Adrenal gland (tissue), 12 donors: ENCODE data around the gene CTBP2. TPM values are rescaled to one million over a fixed set of nuclear protein-coding genes. Genes with fewer than 3 reads are reported as not detected.

Source experiments
- DNase-seq, 7 donors: peaks; one replicate each; pipeline ENCODE4 v3.0.0-alpha.2; 2019 to 2020
- H3K27ac ChIP-seq, 5 donors: fragments of 200-600 bp; sonication (generic) in 4 of 5; 1 replicate in 3 of 5; 2 replicates in 2 of 5; pipeline versions ENCODE4 v1.5.1 to v1.8.0; 2016 to 2020; ENCODE audit warnings: mild to moderate bottlenecking in 1 of 5
- H3K27me3 ChIP-seq: fragments of 200-600 bp; 2 replicates; pipeline ENCODE4 v1.8.0; 2021
- H3K36me3 ChIP-seq, 2 donors: fragments of 200-600 bp; replicated peaks in 1 of 2; 1 replicate in 1 of 2; 2 replicates in 1 of 2; pipeline versions ENCODE4 v1.5.1 to v1.8.0; 2018 to 2022
- H3K4me1 ChIP-seq, 2 donors: fragments of 200-600 bp; replicated peaks in 1 of 2; 1 replicate in 1 of 2; 2 replicates in 1 of 2; pipeline versions ENCODE4 v1.5.1 to v1.8.0; 2018 to 2021
- H3K4me3 ChIP-seq, 4 donors: fragments of 200-600 bp; sonication (generic) in 3 of 4; one replicate each; pipeline ENCODE4 v1.5.1; 2016 to 2018
- H3K9me3 ChIP-seq, 3 donors: fragments of 200-600 bp; sonication (generic) in 1 of 3; replicated peaks in 1 of 3; 1 replicate in 2 of 3; 2 replicates in 1 of 3; pipeline versions ENCODE4 v1.5.1 to v1.8.0; 2016 to 2021
- CTCF ChIP-seq, 6 experiments: fragments of 450-650 bp in 4 of 6; fragments of 200-600 bp in 2 of 6; sonication (generic) in 1 of 6; IDR thresholded peaks; 1 replicate in 5 of 6; 2 replicates in 1 of 6; pipeline versions ENCODE4 v1.5.1 to v1.8.0; 2016 to 2021; ENCODE audit warnings: antibody characterized with exemption in 6 of 6, mild to moderate bottlenecking in 2 of 6, moderate library complexity in 1 of 6
- POLR2A ChIP-seq, 2 donors: fragments of 450-650 bp; IDR thresholded peaks; one replicate each; pipeline ENCODE4 v1.6.1; 2017; ENCODE audit warnings: antibody characterized with exemption in 2 of 2, mild to moderate bottlenecking in 2 of 2, moderate library complexity in 1 of 2
- WGBS, 4 donors: extraction: QIAGEN DNeasy Blood & Tissue Kit in 2 of 4; methylation state at CpG; one replicate each; pipeline versions ENCODE4 v1.1.5 to v1.1.7; 2013 to 2017; 5-methylcytosine and 5-hydroxymethylcytosine counted together
- intact Hi-C, 2 donors: fragments of 100-400 bp; cut with DNase I; formaldehyde crosslinking; loops; one replicate each; pipeline versions ENCODE4 v1.14.1 to v1.15.0; 2022 to 2023
- polyA plus RNA-seq, 3 donors: library from polyadenylated mRNA; stranded (reverse); fragments of 200-250 nt in 2 of 3; fragments of 350-450 nt in 1 of 3; fragmentation: Illumina TruSeq in 1 of 3; extraction: RNeasy Lipid Tissue Mini Kit (QIAGEN cat#74804) in 1 of 3; gene quantifications; one replicate each; pipeline ENCODE4 v1.2.3, GENCODE V29; 2013 to 2014
- total RNA-seq, 9 donors: library from RNA; depleted of rRNA in 4 of 9; stranded (reverse); fragments of >200 nt in 4 of 9; fragments of 120-200 nt in 1 of 9; fragmentation: NEBNext Ultra II Directional in 1 of 9; extraction: Animal tissue kit (Norgen Biotek cat#: 25700) in 1 of 9; gene quantifications; one replicate each; pipeline versions ENCODE4 v1.1.0 to v1.2.4, GENCODE V29; 2013 to 2023
- donor health status: healthy with polysubstance abuse.
- donor health status: Bipolar disorder and iron deficiency.
- donor health status: DM: yes; HTN: yes; CAD: no.
- donor health status: DM: no; HTN: no; CAD: no.
- donor health status: DM: no; HTN: no; CAD: no.
- donor health status: DM: yes; HTN: yes; CAD: no.

The CTBP2 gene
- total and polyA plus RNA-seq, 12 donors = 25.3 to 66.5 (median 45.7) TPM

DNA sequence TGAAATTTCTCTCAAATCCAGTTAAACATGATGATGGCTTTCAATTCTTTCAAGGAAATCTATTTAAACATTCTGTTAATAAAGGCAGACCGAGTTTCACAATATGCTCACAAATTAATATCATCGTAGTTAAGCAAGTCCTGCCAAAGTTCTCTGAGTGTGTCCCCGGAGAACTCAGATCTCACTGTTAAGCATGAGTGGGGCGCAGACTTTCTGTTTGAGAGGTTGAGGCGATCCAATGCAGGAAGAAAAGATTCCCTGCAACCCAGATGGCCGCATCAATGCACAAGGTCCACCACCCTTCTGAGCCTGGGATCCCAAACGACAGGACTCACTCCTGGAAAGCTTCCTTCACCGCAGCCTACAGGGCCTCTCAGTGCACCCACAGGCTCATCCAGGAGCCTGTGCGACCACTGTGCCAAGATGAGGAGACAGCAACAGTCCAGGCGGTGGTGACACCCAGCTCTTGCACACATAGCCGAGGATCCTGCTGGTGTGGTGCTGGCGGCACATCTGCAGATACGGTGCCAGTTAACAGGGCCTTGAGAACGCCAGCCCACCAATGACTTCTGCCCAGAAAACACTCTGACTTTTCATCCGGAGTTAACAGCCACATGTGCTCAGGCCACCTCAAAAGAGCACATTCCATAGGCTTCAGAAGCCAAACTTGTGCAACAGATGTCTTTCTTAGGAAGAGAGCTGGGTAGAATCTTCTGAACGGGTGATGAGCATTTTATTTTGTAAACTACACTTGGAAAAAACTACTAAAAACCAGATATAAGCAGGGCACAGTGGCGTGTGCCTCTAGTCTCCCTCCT, 116.3 kb downstream of the CTBP2 start:
- H3K36me3 ChIP-seq = no peaks in the 10 kb centered on the region
- H3K4me3 ChIP-seq = no peak overlapping the region
- no peaks in the 10 kb centered on the region for H3K27me3 ChIP-seq
- WGBS, 4 donors = 64 to 77% (median 71%) methylated on average over 12 to 17 of the region's 17 CpGs
- peak overlapping the region in 3 of 5 donors; percentile 8 to 63 (median 21) for H3K27ac ChIP-seq
- TF ChIP-seq POLR2A (IDR thresholded peaks at IDR 0.05) (no peak), CTCF (IDR thresholded peaks at IDR 0.05) (no peak)
- intact Hi-C loops = no loop called here
- no peak for DNase-seq
- no peaks in the 10 kb centered on the region for H3K9me3 ChIP-seq
- peaks cover 21 to 50% of the 10 kb centered on the region in 2 donors for H3K4me1 ChIP-seq

DNA sequence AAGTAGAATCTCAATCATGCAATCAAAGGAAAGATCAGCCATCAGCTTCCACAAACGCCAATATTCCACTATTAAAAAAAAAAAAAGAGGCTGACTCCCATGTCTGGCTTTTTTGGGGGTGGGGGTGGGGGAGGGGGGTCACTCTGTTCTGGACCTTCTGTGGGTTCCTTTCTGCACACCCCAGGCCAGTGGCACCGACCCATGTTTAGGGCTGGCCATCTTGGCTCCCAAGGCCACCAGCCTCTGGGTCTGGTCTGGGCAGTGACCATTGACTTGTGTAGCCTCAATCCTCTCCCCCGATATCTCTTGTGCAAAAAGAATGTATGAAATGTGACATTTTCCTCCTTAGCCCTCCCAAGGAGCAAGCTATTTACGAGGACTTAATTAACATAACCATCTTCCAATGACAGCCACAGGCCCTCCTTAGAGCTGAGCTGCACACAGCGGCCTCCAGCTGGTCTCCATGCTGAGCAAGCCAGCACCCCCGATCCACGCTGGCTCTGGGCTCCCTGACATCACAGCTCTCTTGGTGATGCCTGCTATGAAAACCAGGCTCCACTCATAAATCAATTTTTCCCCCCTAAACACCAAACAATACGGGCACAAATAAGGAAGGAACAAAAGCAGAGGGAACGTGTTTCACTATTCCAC, 118.4 kb downstream of the CTBP2 start:
- intact Hi-C loops = no loop called here
- TF ChIP-seq CTCF (IDR thresholded peaks at IDR 0.05) (no peak), POLR2A (IDR thresholded peaks at IDR 0.05) (no peak)
- no peaks in the 10 kb centered on the region for H3K9me3 ChIP-seq
- peaks cover 23 to 59% of the 10 kb centered on the region in 2 donors for H3K4me1 ChIP-seq
- no peaks in the 10 kb centered on the region for H3K27me3 ChIP-seq
- DNase-seq = no peak
- no peaks in the 10 kb centered on the region for H3K36me3 ChIP-seq
- peak overlapping the region in 2 of 5 donors; percentile 42 to 63 for H3K27ac ChIP-seq
- WGBS, 4 donors = 65 to 77% (median 73%) methylated on average over 9 of the region's 9 CpGs
- no peak overlapping the region for H3K4me3 ChIP-seq

- DNase-seq = peak in 2 of 7 donors; percentile 46 to 51
- peak overlapping the region in 2 of 5 donors; percentile 10 to 36 for H3K27ac ChIP-seq
- intact Hi-C loops = no loop called here
- TF ChIP-seq POLR2A (IDR thresholded peaks at IDR 0.05) = no peak
- no peak for TF ChIP-seq CTCF (IDR thresholded peaks at IDR 0.05)
- H3K4me3 ChIP-seq = no peak overlapping the region
- no peaks in the 10 kb centered on the region for H3K36me3 ChIP-seq
- H3K9me3 ChIP-seq = no peaks in the 10 kb centered on the region
- H3K4me1 ChIP-seq = peaks cover 37 to 75% of the 10 kb centered on the region in 2 donors
- H3K27me3 ChIP-seq = no peaks in the 10 kb centered on the region
- 34 to 46% (median 42%) methylated on average over 12 to 15 of the region's 15 CpGs for WGBS, 4 donors
Observed at GRCh38 chr10:125039354-125039769, 121.0 kb downstream of the CTBP2 start.

DNA sequence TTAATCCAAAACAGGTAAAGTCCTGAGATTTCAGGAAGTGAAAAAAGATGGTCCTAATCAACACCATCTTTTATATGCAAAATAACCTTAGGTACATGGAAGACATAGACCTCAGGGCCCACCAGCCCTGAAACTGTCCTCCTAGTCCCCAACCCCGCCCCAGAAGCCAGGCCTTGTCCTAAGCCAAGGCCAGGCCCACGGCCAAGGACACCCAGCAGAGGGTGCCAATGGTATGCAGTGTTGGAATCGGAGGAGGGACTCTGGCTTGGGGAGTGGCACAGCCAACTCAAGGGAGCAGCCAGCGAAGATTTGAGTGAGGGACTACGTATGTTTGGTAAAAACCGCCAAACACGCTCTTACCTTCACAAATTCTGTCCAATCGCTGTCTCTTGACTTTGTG, 121.7 kb downstream of the CTBP2 start:
- TF ChIP-seq CTCF (IDR thresholded peaks at IDR 0.05) = no peak
- no peak for TF ChIP-seq POLR2A (IDR thresholded peaks at IDR 0.05)
- H3K4me1 ChIP-seq = peaks cover 37 to 68% of the 10 kb centered on the region in 2 donors
- 67 to 72% (median 69%) methylated on average over 8 of the region's 8 CpGs for WGBS, 4 donors
- peak overlapping the region in 3 of 5 donors; percentile 8 to 64 (median 55) for H3K27ac ChIP-seq
- peak in 2 of 7 donors; percentile 46 to 50 for DNase-seq
- H3K9me3 ChIP-seq = no peaks in the 10 kb centered on the region
- H3K27me3 ChIP-seq = no peaks in the 10 kb centered on the region
- intact Hi-C loops = no loop called here
- no peaks in the 10 kb centered on the region for H3K36me3 ChIP-seq
- H3K4me3 ChIP-seq = no peak overlapping the region
